ENCODE results near the gene RBM33.

- TF ChIP-seq CTCF (IDR thresholded peaks at IDR 0.05) = no peak
- TF ChIP-seq POLR2A (IDR thresholded peaks at IDR 0.05) = no peak
Measured at GRCh38 chr7:155746188-155746587, 101.7 kb downstream of the RBM33 start.

Measured in thyroid gland (tissue), 4 donors.